Activated CD8-positive, alpha-beta memory T cell treated with anti-CD3 and anti-CD28 coated beads, Interleukin-2, amount 10 ng/mL, durations not matched to agents 7 days and 5 days (primary cell): ENCODE results near the gene PTPRM. TPM values are rescaled to one million over a fixed set of nuclear protein-coding genes. Genes with fewer than 3 reads are reported as not detected.

ENCODE experiments used
- ATAC-seq: fragments of 150-1000 bp; cut with Tn5 transposase; one replicate; pipeline ENCODE4 v1.10.0; 2021; ENCODE audit warnings: moderate library complexity
- CTCF ChIA-PET: fragments of 350-600 bp; sonication (Branson Sonifier 250); formaldehyde crosslinking; loops from one replicate; lab custom pipeline; 2021; ENCODE audit warnings: antibody characterized with exemption; lab: Charles Lee
- DNase-seq: peaks from one replicate; pipeline ENCODE4 v3.0.0-alpha.2; 2020
- H3K27ac Mint-ChIP-seq: one replicate; pipeline ENCODE4 v1.8.0; 2021; ENCODE audit warnings: mild to moderate bottlenecking, mixed read lengths
- H3K27me3 Mint-ChIP-seq: one replicate; pipeline ENCODE4 v1.8.0; 2021; ENCODE audit warnings: mixed read lengths
- H3K36me3 Mint-ChIP-seq: one replicate; pipeline ENCODE4 v1.8.0; 2021; ENCODE audit warnings: mild to moderate bottlenecking, mixed read lengths
- H3K4me1 Mint-ChIP-seq: one replicate; pipeline ENCODE4 v1.8.0; 2021; ENCODE audit warnings: mixed read lengths
- H3K4me3 Mint-ChIP-seq: one replicate; pipeline ENCODE4 v1.8.0; 2021; ENCODE audit warnings: mild to moderate bottlenecking, moderate library complexity, mixed read lengths
- H3K9me3 Mint-ChIP-seq: one replicate; pipeline ENCODE4 v1.8.0; 2022; ENCODE audit warnings: low read depth, mixed read lengths
- total RNA-seq, 2 experiments: library from RNA; stranded (reverse); gene quantifications; one replicate each; pipeline ENCODE4 v1.2.3, GENCODE V29; 2021

PTPRM gene
- total RNA-seq, 2 experiments from 2014 or later = 3.1 to 5.7 TPM

DNA sequence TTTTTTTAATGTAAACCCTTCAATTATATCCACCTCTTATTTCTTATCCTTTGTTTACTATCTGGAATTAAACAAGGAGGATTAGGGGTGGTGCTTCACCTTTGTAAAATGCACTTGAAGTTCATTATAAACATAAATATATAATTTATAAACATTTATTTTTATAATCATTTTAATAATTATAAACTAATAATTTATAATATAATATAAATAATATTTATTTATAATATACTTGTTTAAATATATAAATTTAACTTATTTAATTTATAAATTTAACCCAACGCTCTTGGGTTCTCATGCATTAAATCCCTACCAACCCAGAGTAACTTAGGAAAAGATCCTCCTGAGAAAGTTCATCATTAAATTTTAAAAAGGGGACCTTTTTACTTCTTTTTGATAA is 452.5 kb downstream of the PTPRM start:
- Mint-ChIP-seq H3K27ac (no peak overlapping the region), H3K4me3 (no peak overlapping the region), H3K36me3 (no peaks in the 10 kb centered on the region), H3K27me3 (no peaks in the 10 kb centered on the region), H3K9me3 (peaks cover 9% of the 10 kb centered on the region), H3K4me1 (no peaks in the 10 kb centered on the region)
- no peak for ATAC-seq
- CTCF ChIA-PET = no interaction called here
- DNase-seq = no peak

DNA sequence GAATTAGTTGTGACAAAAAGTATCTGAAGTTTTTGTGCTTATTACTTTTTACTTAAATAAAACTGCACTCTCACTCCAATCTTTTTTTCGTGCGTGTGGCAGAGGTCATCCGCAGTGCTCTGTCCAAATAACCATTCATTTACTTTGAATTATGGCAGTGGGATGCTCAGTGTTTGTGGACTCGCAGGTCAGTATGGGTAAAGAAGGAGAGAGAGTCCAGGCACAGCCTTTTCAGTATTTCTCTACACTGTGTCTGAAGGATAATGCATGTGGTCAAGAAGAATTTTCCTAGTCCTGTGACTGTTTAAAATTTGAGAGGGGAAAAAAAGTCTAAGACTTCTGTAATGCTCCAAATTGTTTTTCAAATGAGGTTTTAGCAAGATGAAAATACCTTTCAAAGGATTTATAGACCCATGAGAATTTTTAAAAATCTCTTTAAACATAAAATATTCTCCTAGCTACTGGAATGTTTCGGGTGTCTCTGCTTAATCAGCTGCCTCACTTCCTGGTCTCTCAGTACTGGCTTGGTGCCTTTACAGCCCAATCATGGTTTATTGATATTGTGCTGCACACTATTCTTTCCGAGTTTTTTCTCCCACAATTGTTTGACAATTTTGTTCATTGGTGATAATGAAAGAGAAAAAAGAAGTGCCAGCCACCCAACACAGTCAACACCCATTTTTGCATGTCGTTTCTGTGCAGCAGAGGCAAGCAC is 453.2 kb downstream of the PTPRM start:
- H3K36me3 Mint-ChIP-seq = no peaks in the 10 kb centered on the region
- H3K27me3 Mint-ChIP-seq = no peaks in the 10 kb centered on the region
- H3K9me3 Mint-ChIP-seq = peaks cover 9% of the 10 kb centered on the region
- H3K27ac Mint-ChIP-seq = no peak overlapping the region
- no peaks in the 10 kb centered on the region for H3K4me1 Mint-ChIP-seq
- CTCF ChIA-PET = no interaction called here
- ATAC-seq (no peak), DNase-seq (no peak)
- H3K4me3 Mint-ChIP-seq = no peak overlapping the region

DNA sequence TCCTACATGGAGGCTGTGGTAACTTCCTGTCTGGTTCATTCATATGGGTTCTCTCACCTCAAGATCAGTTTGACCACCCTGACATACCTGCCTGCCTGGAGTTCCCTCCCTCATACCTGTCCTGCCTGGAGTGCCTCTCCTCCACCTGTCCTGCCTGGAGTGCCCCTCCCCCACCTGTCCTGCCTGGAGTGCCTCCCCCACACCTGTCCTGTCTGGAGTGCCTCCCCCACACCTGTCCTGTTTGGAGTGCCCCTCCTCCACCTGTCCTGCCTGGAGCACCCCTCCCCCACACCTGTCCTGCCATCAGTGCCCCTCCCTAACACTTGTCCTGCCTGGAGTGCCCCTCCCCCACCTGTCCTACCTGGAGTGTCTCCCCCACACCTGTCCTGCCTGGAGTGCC is 461.9 kb downstream of the PTPRM start:
- Mint-ChIP-seq H3K4me3 (no peak overlapping the region), H3K9me3 (peaks cover 8% of the 10 kb centered on the region), H3K36me3 (no peaks in the 10 kb centered on the region), H3K4me1 (no peaks in the 10 kb centered on the region), H3K27me3 (no peaks in the 10 kb centered on the region), H3K27ac (no peak overlapping the region)
- ATAC-seq = no peak
- CTCF ChIA-PET = no interaction called here
- DNase-seq = no peak

DNA sequence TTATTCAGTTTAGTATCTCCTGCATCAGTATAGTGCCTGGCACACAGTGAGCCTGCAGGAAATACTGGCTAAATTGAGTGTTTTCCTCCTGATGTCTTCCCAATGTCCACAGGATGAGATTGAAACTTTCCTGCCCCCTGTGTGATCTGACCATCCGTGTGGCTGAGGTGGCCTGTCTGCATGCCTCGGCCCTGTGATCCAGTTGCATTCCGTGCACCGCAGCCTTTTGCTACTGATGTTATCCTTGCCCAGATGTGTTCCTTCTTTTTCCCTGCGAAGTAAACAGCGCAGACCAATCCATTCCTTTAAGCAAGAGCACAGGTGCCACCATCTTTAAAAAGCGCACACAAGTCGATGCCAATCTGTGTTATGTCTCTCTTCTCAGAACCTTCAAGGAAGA is 462.6 kb downstream of the PTPRM start:
- Mint-ChIP-seq H3K27ac (no peak overlapping the region), H3K9me3 (peaks cover 5% of the 10 kb centered on the region), H3K4me1 (no peaks in the 10 kb centered on the region), H3K36me3 (no peaks in the 10 kb centered on the region), H3K4me3 (no peak overlapping the region), H3K27me3 (no peaks in the 10 kb centered on the region)
- CTCF ChIA-PET = no interaction called here
- DNase-seq (no peak), ATAC-seq (no peak)

DNA sequence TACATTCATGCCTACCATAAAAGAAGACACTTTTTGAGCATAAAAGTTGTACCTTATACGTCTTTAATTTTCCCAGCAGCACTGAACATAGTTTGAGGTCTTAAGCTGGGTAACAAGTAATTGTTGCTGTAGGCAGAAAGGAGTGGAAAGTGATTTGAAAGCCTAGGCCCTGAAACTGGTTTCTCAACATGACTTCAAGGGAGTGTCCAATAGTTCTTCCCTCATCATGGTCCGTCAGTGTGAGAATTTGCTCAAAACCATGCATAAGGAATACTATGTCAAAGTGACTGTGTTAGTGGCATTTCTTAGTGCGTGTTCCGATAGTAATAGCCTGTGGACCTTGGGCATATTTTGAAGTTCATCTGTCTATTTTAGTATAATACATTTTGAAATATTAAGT is 463.1 kb downstream of the PTPRM start:
- Mint-ChIP-seq H3K4me1 (no peaks in the 10 kb centered on the region), H3K4me3 (no peak overlapping the region), H3K27ac (no peak overlapping the region), H3K27me3 (no peaks in the 10 kb centered on the region), H3K9me3 (peaks cover 5% of the 10 kb centered on the region), H3K36me3 (no peaks in the 10 kb centered on the region)
- CTCF ChIA-PET = no interaction called here
- DNase-seq (no peak), ATAC-seq (no peak)

- Mint-ChIP-seq H3K27ac (no peak overlapping the region), H3K27me3 (no peaks in the 10 kb centered on the region), H3K9me3 (peaks cover 5% of the 10 kb centered on the region), H3K36me3 (no peaks in the 10 kb centered on the region), H3K4me3 (no peak overlapping the region), H3K4me1 (no peaks in the 10 kb centered on the region)
- CTCF ChIA-PET = no interaction called here
- DNase-seq (no peak), ATAC-seq (no peak)
Observed at GRCh38 chr18:8031496-8031895, 464.4 kb downstream of the PTPRM start.

GRCh38 chr18:8034674-8035073 is 467.6 kb downstream of the PTPRM start:
- Mint-ChIP-seq H3K36me3 (no peaks in the 10 kb centered on the region), H3K9me3 (peaks cover 2% of the 10 kb centered on the region), H3K4me3 (no peak overlapping the region), H3K27me3 (no peaks in the 10 kb centered on the region), H3K27ac (no peak overlapping the region), H3K4me1 (no peaks in the 10 kb centered on the region)
- no peak for DNase-seq
- ATAC-seq = no peak
- CTCF ChIA-PET = no interaction called here

DNA sequence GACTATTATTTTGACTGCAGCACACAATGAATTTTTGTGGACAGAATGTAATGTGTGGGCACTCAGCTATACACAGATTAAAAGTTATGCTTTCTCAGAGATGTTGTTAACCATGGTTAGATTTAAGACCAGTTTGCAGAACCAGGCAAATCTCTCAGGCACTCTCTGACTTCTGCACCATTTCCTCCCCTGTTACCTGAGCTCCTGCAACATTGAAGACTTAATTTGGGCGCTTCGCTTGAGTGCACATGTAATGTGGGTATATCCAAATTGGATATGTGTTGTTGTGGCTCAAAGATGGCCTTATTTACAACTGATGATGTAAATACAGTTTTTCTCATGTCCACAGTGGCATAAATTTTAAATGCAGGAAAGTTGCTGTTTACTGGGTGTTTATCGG is 469.4 kb downstream of the PTPRM start:
- CTCF ChIA-PET = no interaction called here
- Mint-ChIP-seq H3K9me3 (peaks cover 2% of the 10 kb centered on the region), H3K27ac (no peak overlapping the region), H3K36me3 (no peaks in the 10 kb centered on the region), H3K4me1 (no peaks in the 10 kb centered on the region), H3K4me3 (no peak overlapping the region), H3K27me3 (no peaks in the 10 kb centered on the region)
- DNase-seq (no peak), ATAC-seq (no peak)

- Mint-ChIP-seq H3K27ac (no peak overlapping the region), H3K27me3 (no peaks in the 10 kb centered on the region), H3K9me3 (peaks cover 2% of the 10 kb centered on the region)
Observed at GRCh38 chr18:8037296-8037695, 470.2 kb downstream of the PTPRM start.

GRCh38 chr18:8040021-8040420 is 472.9 kb downstream of the PTPRM start:
- Mint-ChIP-seq H3K27me3 (no peaks in the 10 kb centered on the region), H3K9me3 (peaks cover 2% of the 10 kb centered on the region), H3K27ac (no peak overlapping the region), H3K4me1 (no peaks in the 10 kb centered on the region), H3K4me3 (no peak overlapping the region), H3K36me3 (no peaks in the 10 kb centered on the region)
- CTCF ChIA-PET = no interaction called here
- no peak for ATAC-seq
- DNase-seq = no peak

More at GRCh38 chr18:8037296-8037695, 470.2 kb downstream of the PTPRM start:
- no peak for DNase-seq
- Mint-ChIP-seq H3K4me3 (no peak overlapping the region), H3K36me3 (no peaks in the 10 kb centered on the region), H3K4me1 (no peaks in the 10 kb centered on the region)
- CTCF ChIA-PET = no interaction called here
- ATAC-seq = no peak

GRCh38 chr18:8041526-8042111 is 474.5 kb downstream of the PTPRM start:
- ATAC-seq = no peak
- no peak overlapping the region for H3K27ac Mint-ChIP-seq
- CTCF ChIA-PET = no interaction called here

DNA sequence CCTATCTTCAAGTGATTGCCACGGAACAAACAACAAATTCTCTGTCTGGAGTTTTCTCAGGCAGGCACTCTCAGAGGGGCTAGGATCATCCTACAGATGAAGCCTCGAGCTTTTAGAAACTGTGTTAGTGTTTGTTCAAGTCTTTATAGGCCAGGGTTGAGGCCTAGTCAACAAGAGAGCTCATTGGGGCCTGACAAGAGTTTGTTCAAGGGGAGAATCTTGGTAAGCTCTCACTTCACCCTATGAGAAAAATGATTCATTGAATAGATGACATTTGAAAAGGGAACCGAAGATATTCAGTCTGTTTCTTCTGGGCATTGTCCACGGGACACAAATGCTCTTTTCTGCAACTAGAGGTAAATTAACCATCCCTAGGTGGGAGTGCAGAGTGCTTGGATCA is 476.9 kb downstream of the PTPRM start:
- Mint-ChIP-seq H3K27me3 (no peaks in the 10 kb centered on the region), H3K4me3 (no peak overlapping the region), H3K27ac (no peak overlapping the region), H3K36me3 (no peaks in the 10 kb centered on the region), H3K4me1 (no peaks in the 10 kb centered on the region), H3K9me3 (peaks cover 2% of the 10 kb centered on the region)
- CTCF ChIA-PET = no interaction called here
- ATAC-seq (no peak), DNase-seq (no peak)

More at GRCh38 chr18:8041526-8042111, 474.5 kb downstream of the PTPRM start:
- H3K27me3 Mint-ChIP-seq = no peaks in the 10 kb centered on the region
- H3K36me3 Mint-ChIP-seq = no peaks in the 10 kb centered on the region
- H3K4me1 Mint-ChIP-seq = no peaks in the 10 kb centered on the region
- no peak for DNase-seq
- no peak overlapping the region for H3K4me3 Mint-ChIP-seq
- H3K9me3 Mint-ChIP-seq = peaks cover 2% of the 10 kb centered on the region

GRCh38 chr18:8045160-8045883 is 478.2 kb downstream of the PTPRM start:
- no peak for ATAC-seq
- H3K36me3 Mint-ChIP-seq = no peaks in the 10 kb centered on the region
- H3K27ac Mint-ChIP-seq = no peak overlapping the region
- H3K27me3 Mint-ChIP-seq = no peaks in the 10 kb centered on the region
- peaks cover 2% of the 10 kb centered on the region for H3K4me1 Mint-ChIP-seq
- no peak for DNase-seq
- CTCF ChIA-PET = no interaction called here
- no peaks in the 10 kb centered on the region for H3K9me3 Mint-ChIP-seq
- H3K4me3 Mint-ChIP-seq = no peak overlapping the region

- ATAC-seq (no peak), DNase-seq (no peak)
- Mint-ChIP-seq H3K4me1 (peaks cover 2% of the 10 kb centered on the region), H3K36me3 (no peaks in the 10 kb centered on the region), H3K27ac (no peak overlapping the region), H3K4me3 (no peak overlapping the region), H3K9me3 (no peaks in the 10 kb centered on the region), H3K27me3 (no peaks in the 10 kb centered on the region)
- CTCF ChIA-PET = no interaction called here
Observed at GRCh38 chr18:8045884-8046281, 478.8 kb downstream of the PTPRM start.
